NK-92 (cell line): ENCODE results near the gene AFF1.

Experiments used
- DNase-seq: peaks from one replicate; lab custom pipeline; 2025; ENCODE audit not compliant: unreplicated experiment; lab: John Stamatoyannopoulos, UW

Gene AFF1

GRCh38 chr4:86934771-86935565 is at the start of gene AFF1:
Gene AFF1 (plus strand): TSS chr4:86935011. CDS start chr4:86948534, 13,523 bp downstream.
- peak; percentile 58 for DNase-seq

GRCh38 chr4:86890790-86891189 is 44.0 kb upstream of the AFF1 start:
- no peak for DNase-seq

GRCh38 chr4:86891762-86892635 is 42.8 kb upstream of the AFF1 start, which contains the start of gene C4orf36:
Gene C4orf36 (minus strand): TSS chr4:86892422. CDS start chr4:86891520, 902 bp downstream.
- no peak for DNase-seq

- no peak for DNase-seq
Observed at GRCh38 chr4:86892636-86892960, 42.2 kb upstream of the AFF1 start.

- DNase-seq = no peak
Observed at GRCh38 chr4:86893136-86893535, 41.7 kb upstream of the AFF1 start.

- DNase-seq = no peak
Observed at GRCh38 chr4:86894455-86894854, 40.4 kb upstream of the AFF1 start.

GRCh38 chr4:86895692-86896488 is 38.9 kb upstream of the AFF1 start:
- no peak for DNase-seq

GRCh38 chr4:86896596-86896995 is 38.2 kb upstream of the AFF1 start:
- DNase-seq = no peak

GRCh38 chr4:86898562-86898961 is 36.2 kb upstream of the AFF1 start:
- no peak for DNase-seq

GRCh38 chr4:86901864-86902263 is 32.9 kb upstream of the AFF1 start:
- no peak for DNase-seq

GRCh38 chr4:86908251-86908657 is 26.6 kb upstream of the AFF1 start:
- no peak for DNase-seq

GRCh38 chr4:86909546-86910295 is 25.1 kb upstream of the AFF1 start:
- no peak for DNase-seq

GRCh38 chr4:86910369-86910768 is 24.4 kb upstream of the AFF1 start:
- DNase-seq = no peak

GRCh38 chr4:86910820-86911684 is 23.8 kb upstream of the AFF1 start:
- DNase-seq = no peak

GRCh38 chr4:86916392-86916791 is 18.4 kb upstream of the AFF1 start:
- no peak for DNase-seq

- no peak for DNase-seq
Observed at GRCh38 chr4:86917212-86918039, 17.4 kb upstream of the AFF1 start.

GRCh38 chr4:86918539-86919072 is 16.2 kb upstream of the AFF1 start:
- DNase-seq = no peak

- no peak for DNase-seq
Observed at GRCh38 chr4:86919561-86920223, 15.1 kb upstream of the AFF1 start.
